Measurements from ENCODE around the gene SMDT1.
A peak's percentile ranks its signal among the peaks of the same experiment; 100 is the strongest.

DNA sequence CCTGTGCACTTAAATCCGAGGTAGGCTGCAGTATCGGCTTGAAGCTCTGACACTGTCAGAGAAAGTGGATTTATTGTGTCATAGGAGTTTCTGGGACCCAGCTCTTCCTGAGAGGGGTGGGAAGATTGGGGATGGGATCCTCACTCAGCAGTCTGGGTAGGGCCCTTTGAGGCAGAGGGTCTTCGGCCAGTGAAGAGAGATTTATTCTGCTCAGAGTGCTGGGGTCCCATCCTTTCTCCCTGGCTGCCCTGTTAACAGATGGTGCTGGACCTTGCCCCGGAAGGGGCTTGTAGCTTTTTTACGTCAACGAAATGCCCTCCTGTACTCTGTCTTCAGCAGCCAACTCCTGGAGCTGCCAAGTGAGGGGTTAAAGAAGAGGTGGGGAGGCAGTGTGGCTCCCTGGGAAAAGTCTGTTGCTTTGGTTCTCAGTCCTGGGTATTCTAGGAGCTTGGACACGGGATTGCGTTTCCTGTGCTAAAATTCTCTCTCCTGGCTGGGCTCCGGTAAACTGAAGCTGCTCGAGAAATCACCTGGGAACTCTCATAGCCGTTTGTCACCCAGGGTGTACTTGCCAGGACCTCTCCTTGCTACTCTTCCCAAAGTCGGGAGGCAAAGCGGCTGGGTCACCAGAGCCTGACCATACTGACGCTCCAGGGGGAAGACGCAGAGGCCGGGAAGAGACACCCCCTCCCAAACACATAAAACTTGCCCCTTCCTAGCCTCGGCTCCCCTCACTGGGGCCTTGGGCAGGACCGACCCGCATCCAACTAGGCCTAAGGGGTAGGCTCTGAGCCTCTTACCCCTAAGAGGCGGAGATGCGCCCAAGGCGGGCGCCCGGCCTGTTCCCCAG, 806 bp upstream of the SMDT1 start:
- TF ChIP-seq RAD21 (IDR thresholded peaks at IDR 0.05), result no peak
- TF ChIP-seq GABPA (IDR thresholded peaks at IDR 0.05 in 1 of 2, conservative IDR thresholded peaks at IDR 0.05 in 1 of 2), result peak in 1 of 2 donors; percentile 49
- no peak for TF ChIP-seq FOXA1 (IDR thresholded peaks at IDR 0.05)
- TF ChIP-seq, protein P1, sequence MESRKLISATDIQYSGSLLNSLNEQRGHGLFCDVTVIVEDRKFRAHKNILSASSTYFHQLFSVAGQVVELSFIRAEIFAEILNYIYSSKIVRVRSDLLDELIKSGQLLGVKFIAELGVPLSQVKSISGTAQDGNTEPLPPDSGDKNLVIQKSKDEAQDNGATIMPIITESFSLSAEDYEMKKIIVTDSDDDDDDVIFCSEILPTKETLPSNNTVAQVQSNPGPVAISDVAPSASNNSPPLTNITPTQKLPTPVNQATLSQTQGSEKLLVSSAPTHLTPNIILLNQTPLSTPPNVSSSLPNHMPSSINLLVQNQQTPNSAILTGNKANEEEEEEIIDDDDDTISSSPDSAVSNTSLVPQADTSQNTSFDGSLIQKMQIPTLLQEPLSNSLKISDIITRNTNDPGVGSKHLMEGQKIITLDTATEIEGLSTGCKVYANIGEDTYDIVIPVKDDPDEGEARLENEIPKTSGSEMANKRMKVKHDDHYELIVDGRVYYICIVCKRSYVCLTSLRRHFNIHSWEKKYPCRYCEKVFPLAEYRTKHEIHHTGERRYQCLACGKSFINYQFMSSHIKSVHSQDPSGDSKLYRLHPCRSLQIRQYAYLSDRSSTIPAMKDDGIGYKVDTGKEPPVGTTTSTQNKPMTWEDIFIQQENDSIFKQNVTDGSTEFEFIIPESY (IDR thresholded peaks at IDR 0.05), result no peak
- TF ChIP-seq, protein P2, sequence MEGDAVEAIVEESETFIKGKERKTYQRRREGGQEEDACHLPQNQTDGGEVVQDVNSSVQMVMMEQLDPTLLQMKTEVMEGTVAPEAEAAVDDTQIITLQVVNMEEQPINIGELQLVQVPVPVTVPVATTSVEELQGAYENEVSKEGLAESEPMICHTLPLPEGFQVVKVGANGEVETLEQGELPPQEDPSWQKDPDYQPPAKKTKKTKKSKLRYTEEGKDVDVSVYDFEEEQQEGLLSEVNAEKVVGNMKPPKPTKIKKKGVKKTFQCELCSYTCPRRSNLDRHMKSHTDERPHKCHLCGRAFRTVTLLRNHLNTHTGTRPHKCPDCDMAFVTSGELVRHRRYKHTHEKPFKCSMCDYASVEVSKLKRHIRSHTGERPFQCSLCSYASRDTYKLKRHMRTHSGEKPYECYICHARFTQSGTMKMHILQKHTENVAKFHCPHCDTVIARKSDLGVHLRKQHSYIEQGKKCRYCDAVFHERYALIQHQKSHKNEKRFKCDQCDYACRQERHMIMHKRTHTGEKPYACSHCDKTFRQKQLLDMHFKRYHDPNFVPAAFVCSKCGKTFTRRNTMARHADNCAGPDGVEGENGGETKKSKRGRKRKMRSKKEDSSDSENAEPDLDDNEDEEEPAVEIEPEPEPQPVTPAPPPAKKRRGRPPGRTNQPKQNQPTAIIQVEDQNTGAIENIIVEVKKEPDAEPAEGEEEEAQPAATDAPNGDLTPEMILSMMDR (IDR thresholded peaks at IDR 0.05; ENCODE audit: low read depth, low read length, missing input control), result no peak

All from liver (tissue), 3 donors.